Parathyroid adenoma (tissue), 2 donors: ENCODE measurements around the gene LPP.

Experiments used
- H2AFZ ChIP-seq: fragments of 300-600 bp; sonication (generic); one replicate; pipeline ENCODE4 v1.7.0; 2017; ENCODE audit warnings: antibody characterized with exemption, mild to moderate bottlenecking
- H3K27ac ChIP-seq: fragments of 300-600 bp; sonication (generic); one replicate; pipeline ENCODE4 v1.7.0; 2017
- H3K27me3 ChIP-seq: fragments of 300-600 bp; sonication (generic); one replicate; pipeline ENCODE4 v1.7.0; 2017; ENCODE audit warnings: low read length; ENCODE audit not compliant: control insufficient read depth, insufficient read depth
- H3K36me3 ChIP-seq: fragments of 300-600 bp; sonication (generic); one replicate; pipeline ENCODE4 v1.7.0; 2017; ENCODE audit warnings: low read length; ENCODE audit not compliant: control insufficient read depth, insufficient read depth
- H3K4me1 ChIP-seq: fragments of 300-600 bp; sonication (generic); one replicate; pipeline ENCODE4 v1.7.0; 2017; ENCODE audit warnings: control low read depth
- H3K4me2 ChIP-seq: fragments of 300-600 bp; sonication (generic); one replicate; pipeline ENCODE4 v1.7.0; 2017; ENCODE audit warnings: low read length
- H3K4me3 ChIP-seq: fragments of 300-600 bp; sonication (generic); one replicate; pipeline ENCODE4 v1.7.0; 2017; ENCODE audit warnings: low read depth, low read length
- H3K79me2 ChIP-seq: fragments of 300-600 bp; sonication (generic); one replicate; pipeline ENCODE4 v1.7.0; 2017; ENCODE audit warnings: control low read depth
- H3K9ac ChIP-seq: fragments of 300-600 bp; sonication (generic); one replicate; pipeline ENCODE4 v1.7.0; 2017; ENCODE audit warnings: mild to moderate bottlenecking
- H3K9me3 ChIP-seq: fragments of 300-600 bp; sonication (generic); one replicate; pipeline ENCODE4 v1.7.0; 2017; ENCODE audit warnings: low read length; ENCODE audit not compliant: control insufficient read depth
- CTCF ChIP-seq: fragments of 300-600 bp; sonication (generic); IDR thresholded peaks from one replicate; pipeline ENCODE4 v1.7.0; 2017; ENCODE audit warnings: antibody characterized with exemption, mild to moderate bottlenecking
- donor health status: primary hyperparathyroidism.

Gene LPP

GRCh38 chr3:188254520-188255070, 100.6 kb downstream of the LPP start:
- no peaks in the 10 kb centered on the region for H3K9me3 ChIP-seq
- H3K9ac ChIP-seq = no peak overlapping the region
- no peaks in the 10 kb centered on the region for H3K36me3 ChIP-seq
- H3K4me1 ChIP-seq = no peaks in the 10 kb centered on the region
- no peak overlapping the region for H3K4me3 ChIP-seq
- TF ChIP-seq CTCF = no peak
- no peaks in the 10 kb centered on the region for H3K27me3 ChIP-seq
- no peak overlapping the region for H3K27ac ChIP-seq
- H3K79me2 ChIP-seq = peaks cover 12% of the 10 kb centered on the region
- no peak overlapping the region for H2AFZ ChIP-seq
- no peak overlapping the region for H3K4me2 ChIP-seq

- Histone ChIP-seq H3K79me2 (peaks cover 12% of the 10 kb centered on the region), H3K4me1 (no peaks in the 10 kb centered on the region), H2AFZ (no peak overlapping the region), H3K4me3 (no peak overlapping the region), H3K9ac (no peak overlapping the region), H3K4me2 (no peak overlapping the region), H3K27me3 (no peaks in the 10 kb centered on the region), H3K27ac (no peak overlapping the region), H3K36me3 (no peaks in the 10 kb centered on the region), H3K9me3 (no peaks in the 10 kb centered on the region)
- TF ChIP-seq CTCF = no peak
Measured at GRCh38 chr3:188255190-188255589, 101.2 kb downstream of the LPP start.

- no peak overlapping the region for H3K4me2 ChIP-seq
- no peaks in the 10 kb centered on the region for H3K9me3 ChIP-seq
- no peaks in the 10 kb centered on the region for H3K4me1 ChIP-seq
- no peak overlapping the region for H3K4me3 ChIP-seq
- no peaks in the 10 kb centered on the region for H3K36me3 ChIP-seq
- no peaks in the 10 kb centered on the region for H3K27me3 ChIP-seq
- H3K9ac ChIP-seq = no peak overlapping the region
- TF ChIP-seq CTCF = no peak
- peaks cover 10% of the 10 kb centered on the region for H3K79me2 ChIP-seq
- H3K27ac ChIP-seq = no peak overlapping the region
- no peak overlapping the region for H2AFZ ChIP-seq
Measured at GRCh38 chr3:188256758-188257157, 102.8 kb downstream of the LPP start.

- Histone ChIP-seq H3K27me3 (no peaks in the 10 kb centered on the region), H3K27ac (no peak overlapping the region), H3K4me2 (no peak overlapping the region), H3K4me3 (no peak overlapping the region), H2AFZ (no peak overlapping the region), H3K79me2 (peaks cover 10% of the 10 kb centered on the region), H3K4me1 (no peaks in the 10 kb centered on the region), H3K9ac (no peak overlapping the region), H3K36me3 (no peaks in the 10 kb centered on the region), H3K9me3 (no peaks in the 10 kb centered on the region)
- TF ChIP-seq CTCF = no peak
Measured at GRCh38 chr3:188257384-188258026, 103.5 kb downstream of the LPP start.

GRCh38 chr3:188259191-188259590, 105.2 kb downstream of the LPP start:
- Histone ChIP-seq H3K36me3 (no peaks in the 10 kb centered on the region), H3K27ac (no peak overlapping the region), H3K79me2 (peaks cover 6% of the 10 kb centered on the region), H3K9ac (no peak overlapping the region), H3K4me1 (no peaks in the 10 kb centered on the region), H3K4me3 (no peak overlapping the region), H2AFZ (no peak overlapping the region), H3K9me3 (no peaks in the 10 kb centered on the region), H3K4me2 (no peak overlapping the region), H3K27me3 (no peaks in the 10 kb centered on the region)
- TF ChIP-seq CTCF = no peak
